RPMI7951 (cell line): ENCODE measurements around the gene TNS3. TPM values are rescaled to one million over a fixed set of nuclear protein-coding genes. Genes with fewer than 3 reads are reported as not detected.

Experiments
- DNase-seq: peaks from one replicate; pipeline ENCODE4 v3.0.0-alpha.2; 2012; ENCODE audit warnings: low read depth
- total RNA-seq: library from RNA; depleted of rRNA; stranded (reverse); fragments of >200 nt; shearing (Covaris generic); gene quantifications from 2 replicates; pipeline ENCODE4 v1.2.3, GENCODE V29; 2014

The TNS3 gene
- total RNA-seq, 1 experiment from 2014 or later = 149 TPM

GRCh38 chr7:47330561-47331178 is 251.2 kb downstream of the TNS3 start:
- no peak for DNase-seq

GRCh38 chr7:47330026-47330425 is 251.9 kb downstream of the TNS3 start:
- no peak for DNase-seq

GRCh38 chr7:47329320-47329926 is 252.5 kb downstream of the TNS3 start:
- DNase-seq = no peak

GRCh38 chr7:47328392-47329319 is 253.3 kb downstream of the TNS3 start:
- DNase-seq = no peak

- DNase-seq = peak; percentile 96
These were observed 254.1 kb downstream of the TNS3 start for GRCh38 chr7:47327698-47328391.

- DNase-seq = peak; percentile 80
These were observed 254.6 kb downstream of the TNS3 start for GRCh38 chr7:47327346-47327697.

- DNase-seq = peak; percentile 83
These were observed 255.1 kb downstream of the TNS3 start for GRCh38 chr7:47326808-47327207.

- DNase-seq = peak; percentile 82
These were observed 255.7 kb downstream of the TNS3 start for GRCh38 chr7:47326220-47326619.

GRCh38 chr7:47325337-47325736 is 256.6 kb downstream of the TNS3 start:
- no peak for DNase-seq

- no peak for DNase-seq
These were observed 258.0 kb downstream of the TNS3 start for GRCh38 chr7:47323904-47324303.

- DNase-seq = no peak
These were observed 259.2 kb downstream of the TNS3 start for GRCh38 chr7:47322731-47323130.

- peak; percentile 70 for DNase-seq
These were observed 261.6 kb downstream of the TNS3 start for GRCh38 chr7:47320296-47320695.

GRCh38 chr7:47318395-47319182 is 263.3 kb downstream of the TNS3 start:
- DNase-seq = no peak

- DNase-seq = no peak
These were observed 264.4 kb downstream of the TNS3 start for GRCh38 chr7:47317487-47317886.

GRCh38 chr7:47314728-47315607 is 266.9 kb downstream of the TNS3 start:
- DNase-seq = peak; percentile 97

GRCh38 chr7:47314248-47314647 is 267.7 kb downstream of the TNS3 start:
- no peak for DNase-seq

- DNase-seq = peak; percentile 56
These were observed 268.3 kb downstream of the TNS3 start for GRCh38 chr7:47313564-47313963.

- no peak for DNase-seq
These were observed 270.0 kb downstream of the TNS3 start for GRCh38 chr7:47311891-47312290.

- DNase-seq = peak; percentile 86
These were observed 271.9 kb downstream of the TNS3 start for GRCh38 chr7:47310020-47310419.

- DNase-seq = no peak
These were observed 273.1 kb downstream of the TNS3 start for GRCh38 chr7:47308808-47309207.
